ENCODE results near the gene RNF157. TPM values are rescaled to one million over a fixed set of nuclear protein-coding genes. Genes with fewer than 3 reads are reported as not detected.

The RNF157 gene
- total and polyA plus RNA-seq, 9 of the 15 experiments (the other 6 are each of a cell fraction or from before 2014, with no cell fraction given), result 8.1 to 31.7 (median 20.8) TPM

DNA sequence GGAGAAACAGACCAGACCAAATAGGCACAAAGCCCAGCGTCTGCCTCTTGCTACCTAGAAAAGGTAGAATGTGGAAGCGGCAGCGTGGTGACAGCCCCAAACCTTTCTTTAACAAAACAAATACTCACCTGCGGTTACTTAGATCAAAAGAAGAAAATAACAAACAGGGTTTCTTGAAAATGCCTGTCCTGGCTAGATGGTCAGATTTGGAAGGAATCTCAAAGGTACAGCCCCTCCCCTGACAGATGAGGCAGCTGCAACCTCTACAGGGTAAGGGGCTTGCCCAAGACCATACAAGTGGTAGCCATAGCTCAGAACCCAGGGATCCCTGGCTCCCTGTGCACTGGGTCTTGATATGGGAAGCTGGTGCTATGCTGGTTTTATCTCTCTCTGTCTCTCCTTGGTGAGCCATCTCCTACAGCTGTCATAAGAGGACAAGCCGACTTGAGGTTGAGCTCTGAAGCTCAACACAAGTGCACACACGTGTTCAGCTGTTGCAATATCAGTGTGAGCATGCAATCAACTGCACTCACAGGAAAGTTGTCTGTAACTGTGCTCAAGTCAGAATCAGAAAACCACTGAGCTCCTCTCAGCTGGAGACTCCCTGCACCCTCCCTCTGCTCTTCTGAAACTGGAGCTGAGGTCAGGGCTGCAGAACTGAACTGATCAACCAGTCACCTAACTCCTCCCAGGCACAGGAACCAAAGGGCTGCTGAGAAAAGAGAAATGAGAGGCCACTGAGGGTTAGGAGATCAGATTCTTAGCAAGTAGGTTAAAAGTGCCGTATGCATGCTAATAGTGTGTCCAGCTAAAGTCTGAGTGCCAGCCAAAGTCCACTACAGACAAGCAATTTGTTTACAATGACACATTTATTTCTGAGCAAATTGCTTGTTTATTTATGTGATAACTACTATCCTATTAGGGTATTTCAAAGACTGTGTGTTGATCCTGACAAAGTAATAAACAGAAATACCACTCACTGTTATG lies 6.1 kb upstream of the RNF157 start (continued):
- TF ChIP-seq, protein P1, sequence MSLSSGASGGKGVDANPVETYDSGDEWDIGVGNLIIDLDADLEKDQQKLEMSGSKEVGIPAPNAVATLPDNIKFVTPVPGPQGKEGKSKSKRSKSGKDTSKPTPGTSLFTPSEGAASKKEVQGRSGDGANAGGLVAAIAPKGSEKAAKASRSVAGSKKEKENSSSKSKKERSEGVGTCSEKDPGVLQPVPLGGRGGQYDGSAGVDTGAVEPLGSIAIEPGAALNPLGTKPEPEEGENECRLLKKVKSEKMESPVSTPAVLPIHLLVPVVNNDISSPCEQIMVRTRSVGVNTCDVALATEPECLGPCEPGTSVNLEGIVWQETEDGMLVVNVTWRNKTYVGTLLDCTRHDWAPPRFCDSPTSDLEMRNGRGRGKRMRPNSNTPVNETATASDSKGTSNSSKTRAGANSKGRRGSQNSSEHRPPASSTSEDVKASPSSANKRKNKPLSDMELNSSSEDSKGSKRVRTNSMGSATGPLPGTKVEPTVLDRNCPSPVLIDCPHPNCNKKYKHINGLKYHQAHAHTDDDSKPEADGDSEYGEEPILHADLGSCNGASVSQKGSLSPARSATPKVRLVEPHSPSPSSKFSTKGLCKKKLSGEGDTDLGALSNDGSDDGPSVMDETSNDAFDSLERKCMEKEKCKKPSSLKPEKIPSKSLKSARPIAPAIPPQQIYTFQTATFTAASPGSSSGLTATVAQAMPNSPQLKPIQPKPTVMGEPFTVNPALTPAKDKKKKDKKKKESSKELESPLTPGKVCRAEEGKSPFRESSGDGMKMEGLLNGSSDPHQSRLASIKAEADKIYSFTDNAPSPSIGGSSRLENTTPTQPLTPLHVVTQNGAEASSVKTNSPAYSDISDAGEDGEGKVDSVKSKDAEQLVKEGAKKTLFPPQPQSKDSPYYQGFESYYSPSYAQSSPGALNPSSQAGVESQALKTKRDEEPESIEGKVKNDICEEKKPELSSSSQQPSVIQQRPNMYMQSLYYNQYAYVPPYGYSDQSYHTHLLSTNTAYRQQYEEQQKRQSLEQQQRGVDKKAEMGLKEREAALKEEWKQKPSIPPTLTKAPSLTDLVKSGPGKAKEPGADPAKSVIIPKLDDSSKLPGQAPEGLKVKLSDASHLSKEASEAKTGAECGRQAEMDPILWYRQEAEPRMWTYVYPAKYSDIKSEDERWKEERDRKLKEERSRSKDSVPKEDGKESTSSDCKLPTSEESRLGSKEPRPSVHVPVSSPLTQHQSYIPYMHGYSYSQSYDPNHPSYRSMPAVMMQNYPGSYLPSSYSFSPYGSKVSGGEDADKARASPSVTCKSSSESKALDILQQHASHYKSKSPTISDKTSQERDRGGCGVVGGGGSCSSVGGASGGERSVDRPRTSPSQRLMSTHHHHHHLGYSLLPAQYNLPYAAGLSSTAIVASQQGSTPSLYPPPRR (CRISPR knock-in tag; IDR thresholded peaks at IDR 0.05; ENCODE audit: borderline replicate concordance), result no peak
- TF ChIP-seq, protein P2, sequence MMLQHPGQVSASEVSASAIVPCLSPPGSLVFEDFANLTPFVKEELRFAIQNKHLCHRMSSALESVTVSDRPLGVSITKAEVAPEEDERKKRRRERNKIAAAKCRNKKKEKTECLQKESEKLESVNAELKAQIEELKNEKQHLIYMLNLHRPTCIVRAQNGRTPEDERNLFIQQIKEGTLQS (IDR thresholded peaks at IDR 0.05), result peak; percentile 78
- TF ChIP-seq, protein P2 (CRISPR knock-in tag; conservative IDR thresholded peaks at IDR 0.05), result no peak
- TF ChIP-seq, protein P3, sequence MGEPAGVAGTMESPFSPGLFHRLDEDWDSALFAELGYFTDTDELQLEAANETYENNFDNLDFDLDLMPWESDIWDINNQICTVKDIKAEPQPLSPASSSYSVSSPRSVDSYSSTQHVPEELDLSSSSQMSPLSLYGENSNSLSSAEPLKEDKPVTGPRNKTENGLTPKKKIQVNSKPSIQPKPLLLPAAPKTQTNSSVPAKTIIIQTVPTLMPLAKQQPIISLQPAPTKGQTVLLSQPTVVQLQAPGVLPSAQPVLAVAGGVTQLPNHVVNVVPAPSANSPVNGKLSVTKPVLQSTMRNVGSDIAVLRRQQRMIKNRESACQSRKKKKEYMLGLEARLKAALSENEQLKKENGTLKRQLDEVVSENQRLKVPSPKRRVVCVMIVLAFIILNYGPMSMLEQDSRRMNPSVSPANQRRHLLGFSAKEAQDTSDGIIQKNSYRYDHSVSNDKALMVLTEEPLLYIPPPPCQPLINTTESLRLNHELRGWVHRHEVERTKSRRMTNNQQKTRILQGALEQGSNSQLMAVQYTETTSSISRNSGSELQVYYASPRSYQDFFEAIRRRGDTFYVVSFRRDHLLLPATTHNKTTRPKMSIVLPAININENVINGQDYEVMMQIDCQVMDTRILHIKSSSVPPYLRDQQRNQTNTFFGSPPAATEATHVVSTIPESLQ (CRISPR knock-in tag; IDR thresholded peaks at IDR 0.05), result no peak
- TF ChIP-seq NFRKB (IDR thresholded peaks at IDR 0.05; ENCODE audit: low read depth), result 0 out of 2 replicates have a peak, but pooled peaks have one; percentile 19
- TF ChIP-seq ARID1B (IDR thresholded peaks at IDR 0.05), result peak; percentile 40; the same call in 1 of the 2 replicates
- no peak for TF ChIP-seq ZNF431 (CRISPR knock-in tag; IDR thresholded peaks at IDR 0.05)
- no peak; a peak in 1 of 4 replicates for TF ChIP-seq MAZ (CRISPR knock-in tag; conservative IDR thresholded peaks at IDR 0.05 in 1 of 2, IDR thresholded peaks at IDR 0.05 in 1 of 2)
- TF ChIP-seq HNRNPK (IDR thresholded peaks at IDR 0.05; ENCODE audit: low read depth, low read length, poor library complexity, severe bottlenecking), result no peak
- TF ChIP-seq, protein P4, sequence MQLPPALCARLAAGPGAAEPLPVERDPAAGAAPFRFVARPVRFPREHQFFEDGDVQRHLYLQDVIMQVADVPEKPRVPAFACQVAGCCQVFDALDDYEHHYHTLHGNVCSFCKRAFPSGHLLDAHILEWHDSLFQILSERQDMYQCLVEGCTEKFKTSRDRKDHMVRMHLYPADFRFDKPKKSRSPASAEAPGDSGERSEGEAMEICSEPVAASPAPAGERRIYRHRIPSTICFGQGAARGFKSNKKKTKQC (CRISPR knock-in tag; IDR thresholded peaks at IDR 0.05), result peak; percentile 41; the same call in 1 of the 2 replicates
- peak in 1 of 2 experiments; percentile 18; a peak in 1 of 4 replicates for TF ChIP-seq RCOR1 (IDR thresholded peaks at IDR 0.05; ENCODE audit: borderline replicate concordance in 1 of 2, low read depth in 2 of 2, low read length in 2 of 2)
- TF ChIP-seq, protein P5, sequence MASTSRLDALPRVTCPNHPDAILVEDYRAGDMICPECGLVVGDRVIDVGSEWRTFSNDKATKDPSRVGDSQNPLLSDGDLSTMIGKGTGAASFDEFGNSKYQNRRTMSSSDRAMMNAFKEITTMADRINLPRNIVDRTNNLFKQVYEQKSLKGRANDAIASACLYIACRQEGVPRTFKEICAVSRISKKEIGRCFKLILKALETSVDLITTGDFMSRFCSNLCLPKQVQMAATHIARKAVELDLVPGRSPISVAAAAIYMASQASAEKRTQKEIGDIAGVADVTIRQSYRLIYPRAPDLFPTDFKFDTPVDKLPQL (IDR thresholded peaks at IDR 0.05; ENCODE audit: extremely low read depth, insufficient read length), result no peak
- TF ChIP-seq, protein P6, sequence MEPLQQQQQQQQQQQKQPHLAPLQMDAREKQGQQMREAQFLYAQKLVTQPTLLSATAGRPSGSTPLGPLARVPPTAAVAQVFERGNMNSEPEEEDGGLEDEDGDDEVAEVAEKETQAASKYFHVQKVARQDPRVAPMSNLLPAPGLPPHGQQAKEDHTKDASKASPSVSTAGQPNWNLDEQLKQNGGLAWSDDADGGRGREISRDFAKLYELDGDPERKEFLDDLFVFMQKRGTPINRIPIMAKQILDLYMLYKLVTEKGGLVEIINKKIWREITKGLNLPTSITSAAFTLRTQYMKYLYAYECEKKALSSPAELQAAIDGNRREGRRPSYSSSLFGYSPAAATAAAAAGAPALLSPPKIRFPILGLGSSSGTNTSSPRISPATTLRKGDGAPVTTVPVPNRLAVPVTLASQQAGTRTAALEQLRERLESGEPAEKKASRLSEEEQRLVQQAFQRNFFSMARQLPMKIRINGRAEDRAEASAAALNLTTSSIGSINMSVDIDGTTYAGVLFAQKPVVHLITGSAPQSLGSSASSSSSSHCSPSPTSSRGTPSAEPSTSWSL (CRISPR knock-in tag; IDR thresholded peaks at IDR 0.05; ENCODE audit: borderline replicate concordance), result no peak
